ENCODE measurements around the gene TRMT44. TPM values are rescaled to one million over a fixed set of nuclear protein-coding genes. Genes with fewer than 3 reads are reported as not detected.

TRMT44 gene
- total RNA-seq, 2 donors from 2014 or later, result 10.5 to 11.4 TPM

GRCh38 chr4:8516996-8517550, 76.5 kb downstream of the TRMT44 start:
- H3K36me3 ChIP-seq, result no peaks in the 10 kb centered on the region
- H3K27me3 ChIP-seq, result no peaks in the 10 kb centered on the region
- no peak overlapping the region for H3K27ac ChIP-seq
- no peaks in the 10 kb centered on the region for H3K4me1 ChIP-seq
- TF ChIP-seq CTCF (IDR thresholded peaks at IDR 0.05), result no peak
- H3K9me3 ChIP-seq, result peaks cover 0 to 14% of the 10 kb centered on the region in 2 donors
- DNase-seq (ENCODE audit: low spot score), result no peak
- H3K4me3 ChIP-seq, result no peak overlapping the region

DNA sequence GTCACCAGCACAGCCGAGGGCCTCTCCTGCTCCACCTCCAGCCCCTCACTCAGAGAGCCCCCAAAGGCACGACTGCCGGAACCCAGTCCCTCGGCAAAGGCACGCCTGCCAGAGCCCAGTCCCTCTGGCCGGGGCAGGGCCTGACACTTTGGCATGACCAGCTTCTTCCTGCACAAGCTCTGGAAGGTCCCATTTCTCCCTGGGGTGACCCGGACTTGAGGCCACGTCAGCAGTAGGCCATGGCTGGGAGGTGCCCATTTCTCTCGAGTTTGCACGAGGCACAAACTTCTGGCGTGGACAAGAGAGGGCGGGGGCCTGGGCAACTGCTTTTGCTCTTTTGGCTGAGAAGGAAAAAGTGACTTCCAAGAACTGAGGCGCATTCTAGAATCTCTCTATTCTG, 77.4 kb downstream of the TRMT44 start:
- no peaks in the 10 kb centered on the region for H3K4me1 ChIP-seq
- no peak for TF ChIP-seq CTCF (IDR thresholded peaks at IDR 0.05)
- H3K9me3 ChIP-seq, result peaks cover 0 to 14% of the 10 kb centered on the region in 2 donors
- no peaks in the 10 kb centered on the region for H3K36me3 ChIP-seq
- no peak overlapping the region for H3K4me3 ChIP-seq
- no peak overlapping the region for H3K27ac ChIP-seq
- no peak for DNase-seq (ENCODE audit: low spot score)
- H3K27me3 ChIP-seq, result no peaks in the 10 kb centered on the region

- Histone ChIP-seq H3K4me3 (no peak overlapping the region), H3K9me3 (peaks cover 0 to 14% of the 10 kb centered on the region in 2 donors), H3K36me3 (no peaks in the 10 kb centered on the region), H3K4me1 (no peaks in the 10 kb centered on the region), H3K27ac (no peak overlapping the region), H3K27me3 (no peaks in the 10 kb centered on the region)
- DNase-seq (ENCODE audit: low spot score), result no peak
- no peak for TF ChIP-seq CTCF (IDR thresholded peaks at IDR 0.05)
Measured at GRCh38 chr4:8522160-8523120, 81.9 kb downstream of the TRMT44 start.

GRCh38 chr4:8523175-8523574, 82.6 kb downstream of the TRMT44 start:
- no peak for DNase-seq (ENCODE audit: low spot score)
- H3K4me1 ChIP-seq, result no peaks in the 10 kb centered on the region
- H3K36me3 ChIP-seq, result no peaks in the 10 kb centered on the region
- TF ChIP-seq CTCF (IDR thresholded peaks at IDR 0.05), result no peak
- H3K9me3 ChIP-seq, result peaks cover 0 to 14% of the 10 kb centered on the region in 2 donors
- H3K4me3 ChIP-seq, result no peak overlapping the region
- H3K27me3 ChIP-seq, result no peaks in the 10 kb centered on the region
- H3K27ac ChIP-seq, result no peak overlapping the region

DNA sequence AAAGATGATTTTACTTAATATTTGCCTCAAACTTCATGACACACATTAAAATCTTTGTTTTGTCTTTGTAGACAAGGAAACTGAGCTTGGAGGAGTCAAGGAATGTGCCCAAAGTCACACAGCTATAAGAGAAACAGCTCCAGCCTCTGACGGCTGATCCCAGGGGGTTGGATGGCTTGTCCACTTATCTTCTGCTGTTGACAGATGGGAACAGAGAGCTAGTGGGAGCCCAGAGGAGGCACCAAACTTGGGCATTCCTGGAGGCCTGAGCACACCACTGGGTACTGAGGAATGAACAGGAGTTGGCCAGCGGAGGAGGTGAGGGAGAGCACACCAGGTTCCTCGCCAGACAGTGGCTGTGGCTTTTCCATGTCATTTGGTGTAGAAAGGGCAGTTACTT, 83.2 kb downstream of the TRMT44 start:
- no peaks in the 10 kb centered on the region for H3K27me3 ChIP-seq
- no peak for DNase-seq (ENCODE audit: low spot score)

More for the DNA sequence above, 83.2 kb downstream of the TRMT44 start:
- no peaks in the 10 kb centered on the region for H3K4me1 ChIP-seq
- no peak for TF ChIP-seq CTCF (IDR thresholded peaks at IDR 0.05)
- H3K9me3 ChIP-seq, result peaks cover 0 to 14% of the 10 kb centered on the region in 2 donors
- no peak overlapping the region for H3K4me3 ChIP-seq
- H3K36me3 ChIP-seq, result no peaks in the 10 kb centered on the region
- H3K27ac ChIP-seq, result no peak overlapping the region

Data from right atrium auricular region (tissue), 2 donors.